ENCODE data around the gene RPE65.

Gene RPE65

GRCh38 chr1:68384872-68385411 is 64.8 kb downstream of the RPE65 start:
- TF ChIP-seq CTCF (IDR thresholded peaks at IDR 0.05; ENCODE audit: extremely low read depth, missing control alignments): no peak
- DNase-seq (ENCODE audit: low spot score): no peak

- TF ChIP-seq CTCF (IDR thresholded peaks at IDR 0.05; ENCODE audit: extremely low read depth, missing control alignments): no peak
- DNase-seq (ENCODE audit: low spot score): no peak
These were observed 65.4 kb downstream of the RPE65 start for GRCh38 chr1:68384321-68384813.

DNA sequence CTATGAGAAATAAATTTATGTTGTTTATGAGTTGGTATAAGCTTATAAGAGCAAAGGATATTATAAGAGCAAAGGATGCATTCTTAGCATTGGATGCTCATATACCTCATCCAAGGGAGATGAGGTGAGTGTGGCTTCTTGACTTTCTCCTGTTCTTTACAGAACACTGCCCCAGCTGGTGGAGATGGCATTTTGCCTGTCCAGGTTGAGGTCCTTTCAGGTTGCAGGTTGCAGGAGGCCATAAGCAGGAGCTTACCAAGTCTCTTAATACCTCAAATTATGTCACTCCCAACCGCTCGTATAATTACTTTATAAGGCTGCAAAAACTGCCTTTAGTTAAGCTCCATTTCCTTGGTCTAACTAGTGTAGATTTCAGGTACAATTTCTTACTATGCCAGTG is 66.7 kb downstream of the RPE65 start:
- TF ChIP-seq CTCF (IDR thresholded peaks at IDR 0.05; ENCODE audit: extremely low read depth, missing control alignments): no peak
- no peak for DNase-seq (ENCODE audit: low spot score)

DNA sequence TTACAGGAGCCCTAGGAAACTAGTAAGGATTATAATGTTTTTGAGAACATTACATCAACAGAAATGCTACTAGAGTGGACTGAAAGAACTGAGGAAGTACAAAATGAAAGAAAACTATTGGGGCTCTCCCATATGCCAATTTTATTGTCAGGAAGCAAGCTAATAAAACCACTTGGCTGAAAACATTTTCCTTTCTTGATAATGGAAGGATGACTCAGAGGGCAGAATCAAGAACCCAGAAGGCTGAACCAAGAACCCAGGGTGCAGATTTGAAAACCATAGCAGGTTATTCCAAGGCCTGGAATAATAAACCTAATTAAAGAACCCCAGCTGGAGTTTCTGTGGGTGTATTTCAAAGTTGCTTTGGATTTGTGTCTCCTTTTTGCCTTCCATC is 70.7 kb downstream of the RPE65 start:
- DNase-seq (ENCODE audit: low spot score): no peak
- no peak for TF ChIP-seq CTCF (IDR thresholded peaks at IDR 0.05; ENCODE audit: extremely low read depth, missing control alignments)

Measured in GM20000 (cell line).